SJCRH30 (cell line): ENCODE measurements around the gene SOST. TPM values are rescaled to one million over a fixed set of nuclear protein-coding genes. Genes with fewer than 3 reads are reported as not detected.

Experiments
- DNase-seq, 2 experiments: peaks; one replicate each; pipeline ENCODE4 v3.0.0-alpha.2; 2015 to 2020
- H3K27ac ChIP-seq: fragments of 250-450 bp; sonication (Bioruptor Pico); 2 replicates; pipeline ENCODE4 v1.5.1; 2020; ENCODE audit warnings: mild to moderate bottlenecking, moderate library complexity
- H3K27me3 ChIP-seq: fragments of 250-450 bp; sonication (Bioruptor Pico); 2 replicates; pipeline ENCODE4 v1.5.1; 2020; ENCODE audit warnings: mild to moderate bottlenecking, moderate library complexity
- H3K36me3 ChIP-seq: fragments of 250-450 bp; sonication (Bioruptor Pico); 2 replicates; pipeline ENCODE4 v1.5.1; 2020; ENCODE audit warnings: mild to moderate bottlenecking, moderate library complexity
- H3K4me1 ChIP-seq: fragments of 250-450 bp; sonication (Bioruptor Pico); 2 replicates; pipeline ENCODE4 v1.5.1; 2020; ENCODE audit warnings: mild to moderate bottlenecking, moderate library complexity
- H3K4me3 ChIP-seq: fragments of 250-450 bp; sonication (Bioruptor Pico); 2 replicates; pipeline ENCODE4 v1.5.1; 2020; ENCODE audit warnings: mild to moderate bottlenecking, moderate library complexity
- H3K9me3 ChIP-seq: fragments of 250-450 bp; sonication (Bioruptor Pico); replicated peaks from 2 replicates; pipeline ENCODE4 v1.5.1; 2020; ENCODE audit warnings: mild to moderate bottlenecking, moderate library complexity
- total RNA-seq: library from RNA; depleted of rRNA; stranded (reverse); fragments of >200 nt; shearing (Covaris generic); gene quantifications from 2 replicates; pipeline ENCODE4 v1.2.3, GENCODE V29; 2014

SOST gene
- total RNA-seq, 1 experiment from 2014 or later: not detected

DNA sequence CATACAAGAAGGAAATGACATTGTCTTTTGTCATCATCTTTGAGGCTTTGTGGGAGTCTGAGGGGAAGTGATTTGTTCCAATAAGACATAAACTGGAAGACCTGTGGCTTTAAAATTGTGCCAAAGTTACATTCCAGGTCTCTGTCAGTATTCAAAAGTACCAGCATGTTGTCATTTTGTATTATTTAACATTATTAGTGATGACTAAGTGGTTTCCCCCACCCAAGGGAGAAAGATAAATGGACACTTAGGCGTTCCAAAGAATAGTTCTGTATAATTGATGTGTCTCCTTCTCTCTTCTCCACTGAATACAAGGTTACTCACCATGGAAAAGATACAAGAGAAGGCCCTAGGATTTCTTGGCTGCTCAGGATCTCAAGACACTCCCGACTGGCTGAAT, 25.5 kb upstream of the SOST start:
- Histone ChIP-seq H3K27ac (no peak overlapping the region), H3K9me3 (peaks cover 8% of the 10 kb centered on the region; the same call in 1 of the 2 replicates), H3K4me1 (0 out of 2 replicates have a peak, but pooled peaks cover 2% of the 10 kb centered on the region), H3K27me3 (no peaks in the 10 kb centered on the region), H3K4me3 (no peak overlapping the region), H3K36me3 (no peaks in the 10 kb centered on the region)
- no peak for DNase-seq

DNA sequence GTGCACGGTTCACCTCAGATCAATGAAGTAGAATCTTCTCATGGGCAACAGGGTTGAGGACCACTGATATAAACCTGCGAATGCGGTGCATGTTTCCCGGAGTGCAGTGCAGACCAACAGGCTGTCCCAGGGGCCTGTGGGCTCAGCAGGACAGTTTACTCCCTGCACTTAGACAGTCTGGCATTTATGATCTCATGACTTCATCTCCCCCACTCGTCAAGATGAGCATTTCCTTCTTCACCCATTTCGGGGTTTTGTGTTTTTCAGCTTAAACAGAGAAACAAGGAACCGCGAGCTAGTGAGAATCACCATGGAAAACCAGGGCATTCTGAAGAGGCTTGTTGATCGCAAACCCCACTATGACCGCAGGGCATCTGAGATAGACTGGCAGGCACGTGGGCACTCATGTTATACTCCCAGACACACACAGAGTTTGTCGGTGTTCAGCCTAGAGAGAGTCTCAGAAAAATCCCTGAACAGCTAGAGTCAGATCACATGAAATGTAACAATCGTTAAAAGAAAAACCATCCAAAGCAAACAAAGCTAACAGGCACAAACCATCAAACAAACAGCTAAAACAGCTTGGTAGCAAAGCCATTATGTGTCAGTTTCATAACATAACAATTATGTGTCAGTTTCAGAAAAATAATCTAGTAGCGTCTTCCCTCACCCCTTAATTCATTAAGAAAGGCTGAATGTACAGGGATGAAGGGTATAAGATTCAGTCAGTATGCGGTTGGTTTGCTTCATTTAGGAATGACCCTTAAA, 24.5 kb upstream of the SOST start:
- no peak for DNase-seq
- Histone ChIP-seq H3K27ac (no peak overlapping the region), H3K36me3 (no peaks in the 10 kb centered on the region), H3K9me3 (peaks cover 8% of the 10 kb centered on the region; the same call in 1 of the 2 replicates), H3K27me3 (no peaks in the 10 kb centered on the region), H3K4me1 (0 out of 2 replicates have a peak, but pooled peaks cover 2% of the 10 kb centered on the region), H3K4me3 (no peak overlapping the region)

DNA sequence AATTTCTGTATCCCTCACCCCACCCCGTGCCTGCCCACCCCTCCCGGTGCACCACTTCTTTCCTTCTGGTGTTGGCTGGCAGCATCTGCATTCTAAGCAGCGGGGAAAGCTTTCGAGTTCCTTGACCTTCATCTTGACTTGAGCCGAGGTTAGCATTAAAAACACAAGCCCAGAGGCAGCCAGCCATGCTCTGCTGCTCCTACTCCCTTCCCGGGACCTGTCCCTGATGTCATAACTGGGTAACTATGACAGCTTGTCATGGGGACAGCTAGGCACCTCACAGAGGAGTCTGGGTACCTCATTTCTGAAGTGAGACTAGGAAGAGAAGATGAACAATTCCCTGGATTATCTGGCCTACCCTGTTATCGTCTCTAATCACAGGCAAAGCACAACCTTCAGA, 21.5 kb upstream of the SOST start, which contains the start of gene CFAP97D1:
CFAP97D1 (plus strand) TSS at position 301 of the 400 bp plus-strand sequence; CDS start at position 329, 28 bp downstream.
- H3K27me3 ChIP-seq: no peaks in the 10 kb centered on the region
- DNase-seq: no peak
- H3K4me3 ChIP-seq: peak within 1 kb of the TSS; percentile 93
- H3K36me3 ChIP-seq: no peaks in the 10 kb centered on the region; the same call in 1 of the 2 replicates
- no peak within 1 kb of the TSS for H3K27ac ChIP-seq
- H3K9me3 ChIP-seq: peaks cover 8% of the 10 kb centered on the region; the same call in 1 of the 2 replicates
- 0 out of 2 replicates have a peak, but pooled peaks cover 5% of the 10 kb centered on the region for H3K4me1 ChIP-seq

DNA sequence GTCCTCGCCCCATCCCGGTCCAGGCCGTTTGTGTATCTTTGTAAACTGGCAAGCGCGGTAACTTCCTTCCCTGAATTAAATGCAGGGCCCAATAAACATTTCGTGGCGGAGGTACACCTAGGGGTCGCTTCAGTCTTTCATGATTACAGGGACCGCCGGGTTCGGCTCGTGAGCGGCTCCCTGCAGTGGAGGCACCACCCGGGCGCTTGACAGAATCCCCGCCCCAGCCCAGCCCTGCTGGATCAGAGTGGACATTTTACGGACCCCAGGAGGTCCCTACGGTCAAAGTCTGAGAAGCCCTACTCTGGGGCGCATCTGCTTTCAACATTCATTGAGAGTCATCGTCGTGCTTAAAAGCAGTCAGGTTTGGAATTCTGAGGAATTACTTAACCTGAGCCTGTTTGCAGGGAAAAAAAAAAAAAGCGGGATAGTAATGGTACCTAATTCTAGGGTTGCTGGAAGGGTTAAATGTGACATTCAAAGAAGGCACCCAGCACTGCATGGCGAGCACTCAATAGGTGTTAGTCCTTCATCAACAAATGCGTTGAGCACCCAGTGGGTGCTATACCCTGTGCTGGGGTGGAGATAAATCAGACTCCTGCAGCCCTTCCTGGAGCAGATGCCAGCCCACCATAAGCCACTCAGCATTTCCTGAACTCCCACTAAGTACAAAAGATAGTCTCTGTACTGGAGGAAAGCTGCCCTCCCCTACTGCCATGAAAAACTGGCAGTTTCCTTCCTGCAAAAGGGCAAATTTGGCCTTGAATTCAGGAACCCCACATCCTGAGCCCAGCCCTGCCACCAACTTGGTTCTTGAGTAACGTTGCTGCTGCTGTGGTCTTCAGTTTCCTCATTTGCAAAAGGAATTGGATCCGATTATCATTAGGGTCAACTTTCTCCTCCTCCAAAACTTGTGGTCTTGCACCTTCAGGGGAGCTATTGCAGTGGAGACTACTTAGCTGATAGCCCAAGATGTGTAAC, 20.8 kb upstream of the SOST start:
- Histone ChIP-seq H3K27me3 (no peaks in the 10 kb centered on the region), H3K36me3 (peaks cover 5% of the 10 kb centered on the region), H3K4me1 (0 out of 2 replicates have a peak, but pooled peaks cover 5% of the 10 kb centered on the region), H3K27ac (no peak overlapping the region), H3K4me3 (peak overlapping the region; percentile 93), H3K9me3 (peaks cover 8% of the 10 kb centered on the region; the same call in 1 of the 2 replicates)
- peak; percentile 27 to 55 for DNase-seq

DNA sequence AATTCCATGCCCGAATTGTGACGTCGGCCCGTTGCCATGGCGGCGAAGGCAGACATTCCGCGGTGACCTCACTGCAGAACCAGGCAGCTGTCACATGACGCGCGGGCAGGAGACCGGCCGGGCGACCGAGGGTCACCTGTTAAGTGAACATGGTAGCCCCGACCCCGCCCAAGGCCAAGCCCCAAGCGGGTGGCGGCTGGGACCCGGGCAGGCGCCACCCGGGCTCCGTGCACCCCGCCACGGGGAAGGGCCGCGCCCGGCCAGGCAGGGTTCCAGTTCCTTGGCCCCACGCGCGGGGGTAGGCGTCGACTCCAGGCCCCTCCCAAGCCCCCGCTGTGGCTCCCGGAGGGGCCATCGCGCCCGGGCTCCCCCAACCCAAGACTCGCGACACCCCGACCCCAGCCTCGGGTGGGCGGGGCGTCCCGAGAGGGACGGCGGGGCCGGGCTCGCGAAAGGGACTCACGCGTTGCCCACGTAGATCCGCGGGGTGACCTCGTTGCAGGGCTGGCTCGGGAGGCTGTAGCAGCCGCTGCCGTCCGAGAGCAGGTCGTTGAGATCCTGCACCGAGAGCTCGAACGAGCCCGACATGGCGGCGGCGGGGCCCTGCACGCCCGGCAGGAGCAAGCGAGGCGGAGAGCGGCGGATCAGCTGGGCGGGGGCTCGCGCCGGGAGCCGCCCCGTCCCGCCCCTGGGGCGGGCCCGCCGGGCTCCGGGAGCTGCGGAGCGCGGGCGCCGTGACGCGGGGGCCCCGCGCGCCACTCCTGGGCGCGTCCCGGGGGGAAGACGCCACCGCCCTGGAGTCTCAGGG, 19.9 kb upstream of the SOST start, which contains the start of gene DUSP3:
DUSP3 (minus strand) TSS at position 641 of the 808 bp plus-strand sequence; CDS start at position 588, 53 bp downstream.
- Histone ChIP-seq H3K4me3 (peak within 1 kb of the TSS; percentile 93), H3K9me3 (peaks cover 1% of the 10 kb centered on the region; the same call in 1 of the 2 replicates), H3K36me3 (peaks cover 8% of the 10 kb centered on the region), H3K27ac (peak within 1 kb of the TSS; percentile 89), H3K27me3 (no peaks in the 10 kb centered on the region), H3K4me1 (0 out of 2 replicates have a peak, but pooled peaks cover 5% of the 10 kb centered on the region)
- peak; percentile 90 to 94 for DNase-seq

DNA sequence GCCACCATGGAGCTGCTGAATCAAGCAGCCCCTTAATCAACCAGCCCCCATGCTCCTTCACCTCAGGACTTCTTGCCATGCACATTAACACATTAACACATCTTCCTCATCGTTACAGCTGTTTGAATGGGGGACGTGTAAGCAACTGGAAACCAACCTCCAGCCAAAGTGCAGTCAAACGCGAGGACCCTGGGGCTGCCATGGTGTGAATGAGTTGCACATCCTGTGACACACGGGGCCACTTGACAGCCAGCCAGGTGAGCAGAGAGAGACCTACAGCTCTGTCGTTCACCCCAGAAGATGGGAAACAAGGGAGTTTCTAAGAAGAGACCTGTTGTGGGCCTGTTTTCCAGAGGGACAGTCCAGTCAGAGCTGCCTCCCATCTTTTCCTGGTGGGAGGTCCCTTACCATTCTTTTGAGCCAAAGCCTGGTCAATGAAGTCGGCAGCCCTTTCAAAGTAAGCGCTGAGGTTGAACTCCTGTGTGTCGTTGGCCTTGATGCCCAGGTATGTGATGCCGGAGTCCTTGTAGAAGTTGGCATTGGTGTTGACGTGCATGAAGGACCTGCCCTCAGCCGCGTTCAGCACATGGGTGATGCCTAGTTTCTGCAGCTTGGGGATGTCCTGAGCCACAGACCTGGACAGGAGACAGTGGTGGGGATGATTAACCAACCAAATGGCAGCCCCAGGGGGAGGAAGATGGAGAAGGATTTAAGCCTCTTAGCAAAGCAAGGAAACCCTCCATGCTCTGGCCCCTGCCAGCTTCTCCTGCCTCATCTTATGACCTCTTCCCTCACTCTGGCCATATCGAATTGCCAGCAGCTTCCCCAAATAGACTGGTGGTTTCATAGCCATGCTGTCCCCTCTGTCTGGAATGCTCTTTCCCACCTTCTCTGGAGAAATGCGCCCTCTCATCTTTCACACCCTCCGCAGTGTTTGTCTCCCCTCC, 16.0 kb upstream of the SOST start:
- no peak for DNase-seq
- Histone ChIP-seq H3K4me3 (no peak overlapping the region), H3K4me1 (0 out of 2 replicates have a peak, but pooled peaks cover 4% of the 10 kb centered on the region)

DNA sequence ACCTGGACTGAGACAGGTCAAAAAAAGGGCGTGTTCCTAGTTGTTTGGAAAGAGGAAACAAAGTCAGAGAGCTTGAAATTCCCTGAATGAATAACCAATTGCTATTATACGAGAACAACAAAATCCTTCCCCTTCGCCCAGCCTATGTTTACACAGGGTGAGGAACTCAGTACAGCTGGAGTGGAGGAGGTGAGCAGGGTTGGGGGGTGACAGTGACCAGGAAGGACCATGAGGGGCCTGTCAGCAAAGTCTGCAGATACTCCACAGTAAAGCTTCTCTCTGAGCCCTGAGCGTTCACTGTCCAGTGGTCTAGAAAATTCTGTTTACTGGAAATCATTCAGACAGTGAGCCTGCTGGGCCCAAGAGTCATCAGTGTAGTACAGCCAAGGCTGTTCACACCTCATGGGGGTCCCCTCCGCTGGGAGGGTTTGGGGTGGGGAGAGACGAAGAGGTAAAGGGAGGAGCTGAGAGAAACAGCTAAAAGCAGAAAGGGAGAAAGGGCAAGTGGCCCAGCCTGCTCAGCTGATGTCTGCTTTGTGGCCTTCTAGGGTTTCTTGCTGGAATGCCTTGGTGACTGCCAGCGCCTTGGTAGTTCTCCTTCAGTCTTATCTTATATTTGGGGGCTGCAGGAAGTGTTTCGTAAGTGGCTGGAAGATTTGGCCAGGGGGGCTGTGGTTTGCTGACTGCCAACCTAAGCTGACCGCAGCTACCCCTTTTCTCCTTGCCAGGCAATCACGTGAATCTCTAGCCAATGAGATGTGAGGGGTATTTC, 14.5 kb upstream of the SOST start:
- DNase-seq: no peak
- Histone ChIP-seq H3K36me3 (peaks cover 24% of the 10 kb centered on the region), H3K27me3 (no peaks in the 10 kb centered on the region), H3K4me1 (0 out of 2 replicates have a peak, but pooled peaks cover 3% of the 10 kb centered on the region), H3K9me3 (no peaks in the 10 kb centered on the region), H3K4me3 (no peak overlapping the region), H3K27ac (no peak overlapping the region)

More for the DNA sequence above, 16.0 kb upstream of the SOST start:
- H3K9me3 ChIP-seq: no peaks in the 10 kb centered on the region
- H3K27me3 ChIP-seq: no peaks in the 10 kb centered on the region
- peaks cover 24% of the 10 kb centered on the region for H3K36me3 ChIP-seq
- H3K27ac ChIP-seq: no peak overlapping the region

DNA sequence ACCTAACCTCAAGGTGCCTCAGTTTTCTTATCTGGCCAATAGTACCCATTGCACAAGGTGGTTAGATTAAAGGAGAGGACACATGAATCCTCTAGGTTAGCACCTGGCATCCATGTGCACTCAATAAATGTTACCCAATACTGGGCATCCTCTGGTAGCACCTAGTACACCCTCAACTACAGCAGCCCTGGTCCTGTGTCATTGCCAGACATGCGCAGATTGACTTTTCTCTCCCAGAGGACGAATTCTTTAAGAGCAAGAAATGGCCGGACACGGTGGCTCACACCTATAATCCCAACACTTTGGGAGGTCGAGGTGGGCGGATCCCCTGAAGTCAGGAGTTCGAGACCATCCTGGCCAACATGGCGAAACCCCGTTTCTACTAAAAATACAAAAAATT, 12.9 kb upstream of the SOST start:
- no peak overlapping the region for H3K27ac ChIP-seq
- peaks cover 24% of the 10 kb centered on the region for H3K36me3 ChIP-seq
- no peaks in the 10 kb centered on the region for H3K27me3 ChIP-seq
- H3K9me3 ChIP-seq: no peaks in the 10 kb centered on the region
- no peak for DNase-seq
- no peaks in the 10 kb centered on the region for H3K4me1 ChIP-seq
- no peak overlapping the region for H3K4me3 ChIP-seq

DNA sequence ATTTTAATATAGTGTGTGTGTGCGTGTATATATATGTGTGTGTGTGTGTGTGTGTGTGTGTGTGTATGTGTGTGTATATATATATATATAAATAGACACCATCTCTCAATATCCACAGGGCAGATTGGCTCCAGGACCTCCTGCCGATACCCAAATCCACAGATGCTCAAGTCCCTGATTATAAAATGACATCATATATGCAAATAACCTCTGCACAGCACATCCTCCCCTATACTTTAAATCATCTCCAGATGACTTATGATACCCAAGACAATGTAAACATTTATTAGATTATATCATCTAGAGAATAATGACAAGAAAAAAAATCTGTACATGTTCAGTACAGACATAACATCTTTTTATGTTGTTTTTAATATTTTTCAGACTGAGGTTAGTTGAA, 12.4 kb upstream of the SOST start:
- H3K4me1 ChIP-seq: no peaks in the 10 kb centered on the region
- H3K27me3 ChIP-seq: no peaks in the 10 kb centered on the region
- DNase-seq: no peak
- H3K9me3 ChIP-seq: no peaks in the 10 kb centered on the region
- peaks cover 24% of the 10 kb centered on the region for H3K36me3 ChIP-seq
- H3K4me3 ChIP-seq: no peak overlapping the region
- H3K27ac ChIP-seq: no peak overlapping the region

DNA sequence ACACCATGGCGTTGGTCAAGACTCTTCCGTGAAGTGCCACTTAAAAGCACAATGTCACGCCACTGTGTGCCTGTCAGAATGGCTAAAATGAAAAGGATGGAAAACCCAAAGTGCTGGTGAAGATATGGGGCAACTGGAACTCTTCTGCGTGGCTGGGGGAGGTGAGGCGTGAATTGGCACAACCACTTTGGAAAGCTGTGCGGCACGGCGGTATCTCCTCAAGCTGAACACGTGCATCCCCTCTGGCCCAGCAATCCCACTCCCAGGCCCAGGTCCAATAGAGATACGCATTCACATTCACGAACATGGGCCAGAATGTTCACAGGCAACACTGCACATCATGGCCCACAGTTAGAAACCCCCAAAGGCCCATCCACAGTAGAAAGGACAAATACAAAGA, 11.3 kb upstream of the SOST start:
- H3K27me3 ChIP-seq: no peaks in the 10 kb centered on the region
- H3K36me3 ChIP-seq: peaks cover 23% of the 10 kb centered on the region
- no peak for DNase-seq

DNA sequence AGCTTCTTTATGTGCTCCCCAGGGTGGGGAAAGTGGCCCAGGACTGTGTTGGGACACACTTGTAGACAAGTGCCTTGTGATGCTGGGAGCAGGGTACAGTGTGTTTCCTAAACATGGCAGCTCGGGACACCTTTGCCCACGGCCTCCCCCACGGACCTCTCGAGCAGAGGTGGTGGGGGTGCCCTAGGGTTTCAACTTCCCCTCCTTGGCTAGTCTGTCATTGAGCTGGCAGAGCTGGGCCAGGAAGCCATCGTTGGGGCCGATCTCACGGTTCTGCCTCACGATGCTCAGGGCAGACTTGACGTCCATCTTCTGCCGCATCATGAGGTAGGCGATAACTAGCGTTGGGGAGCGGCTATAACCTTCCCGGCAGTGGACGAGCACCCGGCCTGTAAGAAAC, 10.8 kb upstream of the SOST start:
- no peak for DNase-seq
- Histone ChIP-seq H3K4me3 (no peak overlapping the region), H3K9me3 (no peaks in the 10 kb centered on the region), H3K27me3 (no peaks in the 10 kb centered on the region), H3K27ac (no peak overlapping the region), H3K4me1 (no peaks in the 10 kb centered on the region), H3K36me3 (peaks cover 19% of the 10 kb centered on the region)

More for the DNA sequence above, 11.3 kb upstream of the SOST start:
- Histone ChIP-seq H3K27ac (no peak overlapping the region), H3K9me3 (no peaks in the 10 kb centered on the region), H3K4me3 (no peak overlapping the region), H3K4me1 (no peaks in the 10 kb centered on the region)

DNA sequence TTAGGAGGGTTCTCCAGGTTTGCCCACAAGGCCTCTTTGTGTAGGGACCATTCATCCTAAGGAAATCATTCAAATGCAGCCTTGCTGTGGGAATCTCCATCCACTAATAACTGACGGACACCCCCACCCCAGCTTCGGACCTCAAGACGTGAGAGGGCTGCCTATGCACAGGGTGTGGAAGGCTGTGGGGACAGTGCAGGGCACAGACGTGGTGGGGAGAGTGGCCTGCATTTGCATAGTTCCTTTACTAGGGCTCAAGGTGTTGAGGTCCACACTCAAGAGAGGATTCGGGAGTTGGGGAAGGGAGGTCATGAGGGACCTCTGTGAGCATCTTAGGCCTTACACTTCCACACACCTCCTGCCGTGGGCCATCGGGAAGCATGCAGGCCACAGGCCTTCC, 10.4 kb upstream of the SOST start:
- Histone ChIP-seq H3K36me3 (peaks cover 16% of the 10 kb centered on the region), H3K4me1 (no peaks in the 10 kb centered on the region), H3K4me3 (no peak overlapping the region), H3K27me3 (no peaks in the 10 kb centered on the region), H3K9me3 (no peaks in the 10 kb centered on the region), H3K27ac (no peak overlapping the region)
- no peak for DNase-seq
